GM18508 (cell line): Measurements from ENCODE around the gene ROM1.
"Not testable (repeated sequence)": the region's sequence is repeated elsewhere in the genome, so short reads cannot be mapped to it uniquely, and the experiment has no call there.

Experiments
- ATAC-seq: cut with Tn5 transposase; IDR thresholded peaks from one replicate; pipeline ENCODE4 v1.9.1; 2021; ENCODE audit warnings: moderate number of reproducible peaks; ENCODE audit not compliant: insufficient read depth, unreplicated experiment

The ROM1 gene

GRCh38 chr11:62646825-62647608, 34.0 kb downstream of the ROM1 start:
- ATAC-seq, result no peak

GRCh38 chr11:62647609-62648005, 34.5 kb downstream of the ROM1 start:
- ATAC-seq, result no peak

GRCh38 chr11:62648185-62648966, 35.3 kb downstream of the ROM1 start:
- ATAC-seq, result no peak

- ATAC-seq, result no peak
These were observed 35.9 kb downstream of the ROM1 start for GRCh38 chr11:62648967-62649364.

- ATAC-seq, result no peak
These were observed 36.4 kb downstream of the ROM1 start for GRCh38 chr11:62649486-62649885.

- ATAC-seq, result not testable (repeated sequence)
These were observed 37.2 kb downstream of the ROM1 start for GRCh38 chr11:62650283-62650682.

- ATAC-seq, result no peak
These were observed 39.3 kb downstream of the ROM1 start for GRCh38 chr11:62652161-62653006.

GRCh38 chr11:62654297-62654696, 41.2 kb downstream of the ROM1 start:
- ATAC-seq, result no peak

GRCh38 chr11:62656796-62657429, 43.9 kb downstream of the ROM1 start:
- no peak for ATAC-seq

GRCh38 chr11:62664405-62665074, 51.5 kb downstream of the ROM1 start:
- ATAC-seq, result no peak
